Islet of Langerhans (tissue), 1 donor: ENCODE results near the gene SRMS.
"Not testable (repeated sequence)": the region's sequence is repeated elsewhere in the genome, so short reads cannot be mapped to it uniquely, and the experiment has no call there.

Experiments used
- FAIRE-seq: peaks from one replicate; lab custom pipeline; 2011; peaks lifted over from hg19 to GRCh38; lab: Jason Lieb, UNC

The SRMS gene

DNA sequence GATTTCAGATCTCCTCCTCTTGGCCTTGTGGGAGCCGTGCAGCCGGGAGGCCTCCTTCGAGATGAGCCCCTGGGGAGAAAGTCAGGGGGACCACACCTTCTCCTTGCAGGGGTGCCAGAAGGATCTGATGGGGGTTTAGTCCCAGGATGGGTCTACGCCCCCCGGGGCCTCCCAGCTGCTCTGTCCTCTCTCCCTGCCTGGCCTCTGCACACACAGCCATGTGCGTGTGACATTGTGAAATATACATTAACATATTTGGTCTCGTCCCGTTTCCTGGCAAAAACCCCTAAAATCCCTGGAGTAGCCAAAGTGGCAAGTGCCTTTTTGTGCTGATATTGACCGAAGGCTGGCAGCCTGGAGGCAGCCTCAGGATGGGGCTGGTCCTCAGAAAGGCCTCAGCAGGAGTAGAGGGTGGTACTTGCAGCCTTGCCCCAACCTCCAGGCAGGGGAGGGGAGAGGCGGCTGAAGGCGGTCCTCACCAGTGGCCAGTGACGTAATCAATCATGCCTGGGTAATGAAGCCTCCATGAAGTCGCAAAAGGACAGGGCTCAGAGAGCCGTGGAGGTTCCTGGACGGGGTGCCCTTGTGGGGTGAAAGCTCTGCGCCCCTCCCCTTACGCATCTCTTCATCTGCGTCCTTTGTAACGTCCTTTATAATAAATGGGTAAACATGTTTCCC lies 31.6 kb upstream of the SRMS start:
- FAIRE-seq = no peak

DNA sequence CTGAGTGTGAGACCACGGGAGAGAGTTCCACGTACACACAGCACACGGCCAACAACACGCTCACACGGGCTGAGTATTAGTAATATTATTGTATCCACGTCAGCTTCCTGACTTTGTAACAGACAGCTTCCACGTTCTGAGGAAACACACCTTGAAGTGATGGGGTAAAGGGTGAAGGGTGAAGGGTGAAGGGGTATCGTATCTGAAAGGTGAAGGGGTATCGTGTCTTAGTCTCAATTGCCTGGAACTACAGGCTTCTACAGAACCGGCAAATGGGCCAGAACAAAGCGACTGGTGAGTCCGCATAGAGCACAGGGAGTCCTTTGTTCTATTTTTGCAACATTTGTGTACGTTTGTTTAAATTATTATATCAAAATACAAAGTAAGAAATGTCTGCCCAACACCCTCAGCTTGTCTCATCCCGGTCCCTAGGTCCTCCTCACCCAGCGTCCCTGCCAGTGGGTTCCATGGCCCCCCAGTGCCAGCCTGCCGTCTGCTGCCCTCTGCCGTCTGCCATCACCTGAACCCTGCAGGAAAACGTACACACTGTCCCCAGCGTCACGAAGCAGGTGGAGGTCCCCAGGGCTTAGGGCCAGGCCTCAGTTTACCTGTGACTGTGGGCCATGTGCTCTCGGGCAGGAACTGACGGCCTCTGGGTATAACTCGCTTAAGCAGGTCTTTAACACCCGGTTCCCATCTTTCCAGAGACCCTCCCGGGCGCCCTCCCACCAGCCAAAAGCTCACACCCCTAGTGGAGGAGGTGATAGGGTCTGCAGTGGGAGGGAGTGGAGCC lies 30.9 kb upstream of the SRMS start:
- FAIRE-seq = no peak

DNA sequence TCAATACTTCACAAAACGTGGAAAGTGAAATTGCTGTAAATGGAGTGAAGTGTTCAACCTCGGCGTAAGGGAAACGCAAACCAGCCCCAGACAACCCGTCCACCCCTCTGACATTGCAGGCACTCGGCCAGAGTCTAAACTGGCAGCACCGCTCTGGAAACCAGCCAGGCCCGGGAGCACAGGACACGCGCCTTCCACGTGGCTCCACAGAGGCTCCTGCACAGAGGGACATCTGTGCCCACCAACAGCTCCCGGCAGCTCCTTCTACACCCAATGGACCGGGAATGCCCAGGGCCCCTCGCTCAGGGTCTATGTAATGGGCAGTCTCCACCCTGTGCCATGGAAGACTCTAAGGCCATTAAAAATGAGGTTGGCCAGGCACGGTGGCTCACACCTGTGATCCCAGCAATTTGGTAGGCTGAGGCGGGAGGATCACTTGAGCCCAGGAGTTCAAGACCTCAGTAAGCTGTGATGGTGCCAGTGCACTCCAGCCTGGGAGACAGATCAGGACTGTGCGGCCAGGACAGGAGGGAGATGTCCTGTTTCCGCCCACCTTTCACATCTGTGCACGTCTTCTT lies 29.9 kb upstream of the SRMS start:
- no peak for FAIRE-seq

DNA sequence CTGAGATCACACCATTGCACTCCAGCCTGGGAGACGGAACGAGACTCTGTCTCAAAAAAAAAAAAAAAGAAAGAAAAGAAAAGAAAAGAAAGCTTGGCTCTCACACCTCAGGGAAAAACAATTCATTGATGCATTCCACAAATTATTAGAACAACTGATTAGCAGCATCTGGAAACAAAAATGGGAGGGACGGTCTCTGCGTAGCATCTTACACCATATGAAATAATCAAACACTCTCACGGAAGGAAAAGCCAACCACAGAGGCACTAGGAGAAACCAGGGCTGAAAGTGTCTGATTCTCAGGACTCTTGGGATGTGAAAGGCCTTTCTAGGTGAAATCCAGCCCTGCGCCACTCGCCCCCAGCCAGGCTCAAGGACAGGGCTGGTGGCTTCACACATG lies 28.8 kb upstream of the SRMS start:
- FAIRE-seq = no peak

DNA sequence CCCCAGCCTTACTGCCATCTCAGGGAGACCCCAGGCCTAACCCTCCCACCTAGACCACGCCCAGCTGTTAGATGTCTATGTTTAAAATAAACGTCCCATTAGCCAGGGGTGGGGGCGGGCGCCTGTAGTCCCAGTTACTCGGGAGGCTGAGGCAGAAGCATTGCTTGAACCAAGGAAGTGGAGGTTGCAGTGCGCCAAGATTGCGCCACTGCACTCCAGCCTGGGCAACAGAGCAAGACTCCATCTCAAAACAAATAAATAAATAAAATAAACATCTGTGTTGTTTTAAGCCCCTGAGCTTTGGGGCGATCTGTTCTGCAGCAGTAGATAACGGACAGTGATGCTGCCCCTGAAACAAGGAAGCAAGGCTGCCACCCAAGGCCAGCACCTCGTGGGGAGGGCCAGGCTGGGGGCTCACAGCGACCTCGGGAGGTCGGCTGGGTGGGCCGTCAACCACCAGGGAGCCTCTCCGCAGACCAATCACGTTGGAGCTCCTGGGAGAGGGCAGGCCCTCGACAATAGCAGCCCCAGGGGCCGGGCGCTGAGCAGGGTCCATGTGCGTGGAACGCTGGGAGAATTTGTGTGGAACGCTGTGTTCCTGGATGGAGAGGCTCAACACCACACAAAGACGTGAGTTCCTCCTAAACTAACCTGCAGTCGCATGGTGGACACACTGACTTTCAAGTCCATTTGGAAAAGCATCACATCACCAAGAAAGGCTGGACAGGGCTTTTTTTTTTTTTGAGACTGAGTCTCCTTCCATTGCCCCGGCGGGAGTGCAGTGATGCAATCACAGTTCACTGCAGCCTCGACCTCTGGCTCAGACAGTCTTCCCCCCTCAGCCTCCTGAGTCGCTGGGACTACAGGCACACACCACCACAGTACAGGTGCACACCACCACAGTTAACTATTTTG lies 27.5 kb upstream of the SRMS start:
- no peak for FAIRE-seq

DNA sequence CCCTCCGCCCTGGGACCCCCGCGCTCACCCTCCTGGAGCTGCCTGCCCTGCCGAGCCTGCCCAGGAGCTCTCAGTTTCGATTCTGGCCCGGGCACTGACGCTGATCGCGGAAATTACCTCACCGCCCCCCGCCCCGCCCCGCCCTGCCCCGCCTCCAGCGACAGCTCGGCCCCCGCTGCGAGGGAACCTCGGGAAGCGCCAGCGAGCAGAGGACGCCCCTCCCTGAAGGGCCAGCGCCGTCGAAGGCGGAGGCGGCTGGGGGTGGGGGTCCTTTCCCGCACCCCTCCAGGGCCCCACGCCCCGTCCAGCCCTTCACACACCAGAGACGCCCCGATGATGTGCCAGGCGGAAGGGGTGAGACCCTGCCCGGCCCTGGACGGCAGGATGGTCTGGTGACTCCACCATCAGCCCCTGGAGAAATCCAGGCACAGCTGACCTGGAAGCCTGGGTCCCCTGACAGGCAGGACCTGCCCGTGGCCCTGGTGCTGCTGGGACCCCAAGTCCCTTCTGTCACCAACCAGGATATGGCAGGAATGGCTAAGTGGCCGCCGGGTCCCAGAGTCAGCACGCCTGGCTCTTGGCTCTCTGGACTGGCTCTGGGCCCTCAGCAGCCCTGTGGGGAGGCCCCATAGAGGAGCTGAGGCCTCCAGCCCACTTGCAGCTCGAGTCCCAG lies 26.7 kb upstream of the SRMS start, which contains the start of gene HELZ2:
HELZ2 (minus strand) TSS at position 84 of the 673 bp plus-strand sequence. CDS start 1,854 bp downstream, outside the sequence.
- FAIRE-seq = no peak

DNA sequence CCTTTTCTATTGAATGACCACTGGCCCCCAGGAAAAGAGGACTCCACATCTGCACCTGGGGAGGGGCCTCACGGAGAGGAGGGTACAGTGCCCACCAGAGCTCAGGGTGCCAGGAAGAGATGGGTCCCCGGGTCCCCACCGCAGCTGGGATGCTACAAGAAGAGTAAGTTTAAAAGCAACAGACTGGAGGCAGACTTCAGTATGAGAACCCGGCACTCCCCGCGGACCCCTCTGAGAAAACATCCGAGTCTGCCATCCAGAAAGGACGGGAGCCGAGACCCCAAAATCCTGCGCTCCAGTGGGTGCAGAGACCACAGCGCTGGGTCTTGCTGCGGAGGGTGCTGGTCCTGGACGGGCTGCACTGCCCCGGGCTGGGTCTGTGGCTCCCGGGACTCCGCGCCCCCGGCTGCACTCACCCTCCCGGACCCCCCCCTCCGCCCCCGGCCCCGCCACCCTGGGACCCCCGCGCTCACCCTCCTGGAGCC lies 26.1 kb upstream of the SRMS start:
- FAIRE-seq = no peak

DNA sequence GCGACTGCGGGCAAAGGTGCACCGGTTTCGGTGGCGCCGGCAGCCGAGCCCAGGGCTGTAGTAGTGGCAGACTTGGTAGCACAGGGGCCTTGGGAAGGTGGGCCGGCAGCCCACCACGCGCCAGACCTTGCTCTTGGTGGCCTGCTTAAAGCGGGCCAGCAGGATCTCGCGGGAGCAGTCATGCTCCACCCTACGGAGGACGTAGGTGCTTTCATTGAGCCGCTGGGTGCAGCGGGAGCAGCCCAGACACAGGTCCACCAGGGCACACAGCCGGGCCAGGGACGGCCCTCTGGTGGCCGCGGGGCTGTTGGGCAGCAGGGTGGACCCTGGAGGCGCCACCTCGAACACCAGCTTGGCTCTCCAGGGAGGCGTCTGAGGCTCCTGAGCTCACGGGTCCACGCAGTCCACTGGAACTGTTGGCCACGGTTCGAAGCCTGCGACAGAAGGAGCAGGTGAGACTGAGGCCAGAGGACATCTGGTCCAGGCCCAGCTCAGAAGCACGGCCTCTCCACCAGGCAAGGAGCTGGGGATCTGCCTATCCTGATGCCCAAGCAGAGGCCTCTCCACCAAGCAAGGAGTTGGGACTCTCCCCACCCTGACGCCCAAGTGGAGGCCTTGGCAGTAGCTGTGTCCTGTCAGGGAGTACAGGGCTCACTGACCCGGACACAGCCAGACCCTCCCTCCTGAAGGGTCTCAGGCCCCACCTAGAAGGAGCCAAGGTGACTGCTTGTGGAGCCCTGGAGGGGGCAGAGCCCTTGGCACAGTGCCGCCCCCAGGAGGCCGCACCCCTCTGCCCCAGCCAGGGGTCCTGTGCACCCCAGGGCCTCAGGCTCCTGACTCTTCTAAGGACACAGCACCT lies 25.5 kb upstream of the SRMS start:
- no peak for FAIRE-seq

DNA sequence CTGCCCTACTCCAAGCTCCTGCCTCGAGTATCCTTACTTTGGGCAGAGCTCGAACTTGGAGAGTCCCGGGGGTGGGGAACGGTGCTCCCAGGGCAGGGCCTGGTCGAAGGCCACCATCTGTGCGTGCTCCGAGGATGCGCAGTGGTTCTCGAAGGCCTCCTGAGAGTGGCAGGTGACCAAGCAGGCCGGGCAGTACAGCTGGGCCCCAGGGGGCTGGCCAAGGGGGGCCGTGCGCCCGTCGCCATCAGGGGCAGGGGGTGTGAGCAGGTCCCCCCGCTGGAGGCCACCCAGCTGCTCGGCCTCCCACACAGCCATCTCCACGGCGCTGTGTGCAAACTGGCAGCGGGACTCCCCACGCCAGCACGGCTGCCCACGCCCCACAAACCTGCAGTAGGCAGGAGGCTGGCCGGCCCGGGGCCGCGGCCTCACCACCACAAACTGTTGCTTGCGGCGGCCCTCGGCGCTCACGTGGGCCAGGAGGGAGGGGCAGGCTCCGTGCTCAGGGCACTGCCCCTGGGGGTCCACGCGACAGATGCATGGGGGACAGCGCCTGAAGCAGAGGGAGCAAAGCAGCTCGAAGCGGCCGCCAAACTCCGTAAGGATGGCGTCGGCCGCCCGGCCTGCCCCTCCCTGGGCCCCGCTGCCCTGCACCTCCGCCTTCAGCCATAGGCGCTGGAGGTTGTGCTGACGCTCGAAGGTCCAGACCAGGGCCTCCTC lies 24.7 kb upstream of the SRMS start:
- no peak for FAIRE-seq

DNA sequence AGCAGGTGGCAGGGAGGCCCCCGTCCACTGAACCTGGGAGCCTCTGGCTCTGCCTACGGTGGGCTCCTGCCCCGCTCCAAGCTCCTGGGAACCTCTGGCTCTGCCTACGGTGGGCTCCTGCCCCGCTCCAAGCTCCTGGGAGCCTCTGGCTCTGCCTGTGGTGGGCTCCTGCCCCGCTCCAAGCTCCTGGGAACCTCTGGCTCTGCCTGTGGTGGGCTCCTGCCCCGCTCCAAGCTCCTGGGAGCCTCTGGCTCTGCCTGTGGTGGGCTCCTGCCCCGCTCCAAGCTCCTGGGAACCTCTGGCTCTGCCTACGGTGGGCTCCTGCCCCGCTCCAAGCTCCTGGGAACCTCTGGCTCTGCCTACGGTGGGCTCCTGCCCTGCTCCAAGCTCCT lies 23.5 kb upstream of the SRMS start:
- FAIRE-seq = not testable (repeated sequence)

DNA sequence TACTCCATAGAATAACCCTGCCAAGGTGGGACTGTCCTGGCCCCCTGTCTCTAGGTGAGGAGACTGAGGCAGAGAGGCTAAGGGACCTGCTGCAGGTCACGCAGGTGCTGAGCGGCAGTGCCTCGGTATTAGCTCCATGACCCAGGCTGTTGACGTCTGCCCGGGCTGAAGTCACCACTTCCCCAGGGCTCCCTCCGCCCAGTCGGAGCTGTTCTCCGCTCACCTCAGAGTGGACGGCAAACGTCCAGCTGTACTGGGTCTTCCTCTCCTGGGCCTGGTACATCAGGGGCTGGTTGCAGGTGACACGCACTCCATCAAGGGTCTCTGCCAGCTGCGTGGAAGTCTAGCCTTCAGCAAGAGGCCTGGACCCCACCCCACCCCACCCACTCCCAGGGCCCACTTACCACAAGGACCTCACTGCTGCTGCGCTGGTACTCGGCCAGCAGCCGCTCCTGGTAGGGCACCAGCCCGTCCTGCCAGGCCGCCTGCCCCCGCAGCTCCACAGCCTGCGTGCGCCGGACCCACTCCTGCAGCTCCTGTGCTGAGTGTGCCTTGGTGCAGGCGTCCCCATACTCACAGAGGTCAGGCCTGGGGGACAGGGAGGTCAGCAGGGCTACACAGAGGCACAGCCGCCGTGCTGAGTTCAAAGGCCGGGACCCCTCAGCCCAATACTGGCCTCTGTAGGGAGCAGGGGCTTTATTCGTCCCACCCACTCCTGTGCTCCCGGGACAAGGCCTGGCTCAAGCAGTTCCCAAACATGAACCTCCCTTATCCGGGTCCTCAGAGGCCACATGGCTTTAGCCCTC lies 22.9 kb upstream of the SRMS start:
- no peak for FAIRE-seq

DNA sequence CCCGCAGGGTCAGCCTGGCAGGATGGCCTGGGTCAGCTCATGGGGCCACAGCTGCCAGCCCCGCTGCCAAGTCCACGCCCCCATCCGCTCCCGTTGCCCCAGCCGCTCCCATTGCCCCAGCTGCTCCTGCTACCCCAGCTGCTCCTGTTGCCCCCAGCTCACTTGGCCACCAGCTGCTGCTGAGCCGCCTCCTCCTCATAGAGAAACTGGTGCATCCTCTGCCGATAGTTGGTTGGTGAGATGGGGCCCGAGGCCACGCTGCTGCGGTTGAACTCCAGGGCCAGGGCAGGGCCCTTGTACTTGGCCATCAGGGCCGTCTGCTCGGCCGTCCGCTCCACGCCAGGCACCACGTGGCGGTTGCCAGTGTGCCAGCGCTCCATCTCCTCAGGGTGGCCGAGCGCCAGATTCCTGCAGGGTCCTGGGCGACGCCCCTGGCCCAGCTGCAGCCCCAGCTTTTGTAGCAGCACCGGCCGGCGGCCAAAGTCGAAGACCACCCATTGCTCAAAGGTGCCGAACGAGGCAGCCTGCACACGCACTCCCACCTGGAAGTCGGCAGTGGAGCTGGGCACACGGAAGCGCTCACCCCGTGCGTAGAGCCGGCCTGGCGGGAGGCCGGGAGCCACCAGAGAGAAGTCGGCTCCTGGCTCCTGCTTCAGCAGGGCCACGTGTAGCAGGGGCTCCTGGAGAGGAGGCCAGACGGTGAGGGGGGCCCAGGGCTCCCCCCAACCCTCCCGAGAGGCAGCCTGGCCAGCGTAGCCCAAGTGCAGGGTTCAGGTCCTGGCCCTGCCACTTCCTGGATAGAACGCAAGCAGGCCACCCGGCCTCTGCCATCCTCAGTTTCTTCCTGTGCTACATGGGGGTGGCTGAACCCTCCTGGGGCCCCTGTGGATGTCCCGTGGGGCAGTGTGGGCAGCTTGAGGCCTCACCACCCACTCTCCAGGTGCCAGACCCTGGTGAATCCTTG lies 21.7 kb upstream of the SRMS start:
- no peak for FAIRE-seq

DNA sequence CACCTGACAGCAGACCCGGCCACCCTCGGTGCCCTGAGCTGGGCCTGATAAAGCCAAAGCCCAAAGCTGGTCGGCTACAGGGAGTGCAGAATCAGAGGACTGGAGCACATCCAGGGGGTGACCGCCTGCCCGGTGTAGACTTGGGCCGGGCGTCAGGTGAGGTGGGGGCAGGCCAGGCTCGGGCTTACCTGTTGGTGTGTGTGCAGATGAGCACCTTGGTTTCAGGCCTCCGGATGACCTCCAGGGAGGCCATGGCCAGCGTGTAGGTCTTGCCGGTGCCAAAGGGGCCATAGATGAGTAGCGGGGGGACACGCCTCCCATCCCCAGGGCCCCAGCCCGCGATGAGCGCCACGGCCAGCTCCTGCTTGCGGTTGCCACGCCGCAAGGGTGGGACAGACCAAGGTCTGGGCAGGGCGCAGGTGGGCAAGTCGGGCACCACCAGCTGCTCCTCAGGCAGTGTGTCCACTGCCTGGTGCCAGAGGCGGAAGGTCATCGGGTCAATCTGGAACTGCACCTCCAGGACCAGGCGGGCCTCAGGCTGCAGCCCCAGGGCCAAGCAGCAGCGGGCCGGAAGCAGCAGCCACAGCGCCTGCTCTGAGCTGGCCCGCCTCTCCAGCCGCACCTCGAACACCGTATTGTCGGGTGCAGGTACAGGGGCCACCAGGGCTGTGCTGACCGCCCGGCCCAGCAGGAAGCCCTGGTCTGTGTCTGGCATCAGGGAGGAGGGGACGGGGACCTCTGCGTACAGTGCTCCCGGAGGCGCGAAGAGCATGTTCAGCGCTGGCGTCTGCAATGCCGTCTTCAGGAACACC lies 20.8 kb upstream of the SRMS start:
- FAIRE-seq = no peak

DNA sequence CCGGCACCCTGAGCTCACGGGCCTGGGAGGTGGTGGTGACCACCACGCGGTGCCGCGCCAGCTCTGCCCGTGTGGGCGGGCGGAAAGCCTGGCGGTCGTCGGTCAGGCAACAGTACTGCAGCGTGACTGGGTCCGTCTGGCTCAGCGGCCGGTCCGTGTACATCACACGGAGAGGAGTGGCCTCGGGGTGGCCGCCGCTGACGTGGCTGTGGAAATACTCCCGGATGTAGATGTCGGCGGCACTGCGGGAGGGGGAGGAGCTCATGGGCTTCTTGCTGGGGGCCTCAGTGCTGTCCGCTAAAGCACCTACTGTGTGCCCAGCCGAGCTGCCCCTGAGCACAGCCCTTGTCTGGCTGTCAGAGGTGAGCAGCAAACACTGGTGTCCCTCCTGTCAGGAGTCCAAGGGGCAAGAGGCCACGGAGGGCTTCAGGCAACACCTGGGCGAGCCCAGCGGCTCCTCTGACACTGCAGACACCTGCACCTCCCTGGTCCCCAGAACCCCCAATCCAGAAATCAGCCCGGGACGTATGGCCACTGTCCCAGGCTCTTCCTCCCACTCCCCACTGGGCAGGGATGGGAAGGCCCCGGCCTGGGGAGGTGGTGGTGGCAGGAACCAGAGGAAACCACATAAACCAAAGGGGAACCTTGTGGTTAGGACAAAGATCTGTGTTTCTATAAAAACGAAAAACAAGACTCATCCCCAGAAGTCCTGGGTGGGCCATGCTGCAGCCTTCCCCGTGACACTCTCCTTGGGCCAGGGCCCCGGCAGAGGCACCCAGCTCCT lies 20.0 kb upstream of the SRMS start:
- FAIRE-seq = no peak

DNA sequence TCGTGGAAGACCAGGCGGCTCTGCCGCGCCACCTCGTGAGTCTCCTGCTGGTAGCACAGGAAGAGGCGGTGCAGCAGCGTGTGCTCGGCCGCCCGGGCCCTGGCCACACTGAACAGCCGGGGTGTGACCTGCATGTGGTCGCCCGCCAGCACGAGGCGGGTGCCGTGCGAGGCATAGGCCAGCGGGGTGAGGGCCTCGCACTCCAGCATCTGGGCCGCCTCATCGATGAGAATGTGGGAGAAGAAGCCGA lies 19.5 kb upstream of the SRMS start:
- FAIRE-seq = no peak

DNA sequence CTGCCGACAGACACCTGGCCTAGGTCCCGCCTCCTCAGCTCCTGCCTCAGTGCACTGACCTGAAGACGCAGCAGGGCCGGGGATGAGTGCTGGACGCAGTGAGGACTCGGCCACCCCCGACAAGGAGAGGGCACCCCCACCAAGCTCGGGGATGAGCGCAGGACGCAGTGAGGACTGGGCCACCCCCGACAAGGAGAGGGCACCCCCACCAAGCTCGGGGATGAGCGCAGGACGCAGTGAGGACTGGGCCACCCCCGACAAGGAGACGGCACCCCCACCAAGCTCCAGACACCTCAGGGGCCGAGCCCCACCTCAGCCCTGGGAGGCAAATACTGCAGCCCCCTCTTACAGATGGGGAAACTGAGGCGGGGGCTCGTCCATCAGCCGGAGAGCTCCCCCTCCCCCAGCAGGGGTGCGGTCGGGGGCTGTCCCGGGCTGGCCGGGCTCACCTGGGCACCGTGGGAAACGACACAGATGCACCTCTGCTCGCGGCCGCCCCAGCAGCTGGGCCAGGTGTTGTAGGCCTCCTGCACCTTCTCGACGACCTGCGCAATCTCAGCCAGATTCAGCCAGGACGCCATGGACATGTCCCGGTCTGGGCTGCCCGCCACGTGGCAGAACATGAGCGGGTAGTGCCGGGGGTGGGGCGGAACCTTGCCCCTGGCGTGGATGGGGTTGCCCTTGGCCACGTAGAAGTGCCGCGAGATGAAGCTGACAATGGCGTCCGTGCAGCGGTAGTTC lies 19.0 kb upstream of the SRMS start:
- FAIRE-seq = no peak
